ENCODE measurements around the gene MYO3B.

MYO3B gene

GRCh38 chr2:170517538-170517937, 339.6 kb downstream of the MYO3B start:
- Histone ChIP-seq H3K27ac (ENCODE audit: low read length) (no peak overlapping the region), H3K4me1 (ENCODE audit: insufficient read depth, low read length) (no peaks in the 10 kb centered on the region), H3K27me3 (ENCODE audit: insufficient read depth, low read length) (no peaks in the 10 kb centered on the region), H3K9me3 (ENCODE audit: insufficient read depth, low read depth, low read length) (no peaks in the 10 kb centered on the region), H3K9ac (ENCODE audit: low read depth, low read length) (no peak overlapping the region), H3K36me3 (ENCODE audit: insufficient read depth, low read depth, low read length) (no peaks in the 10 kb centered on the region), H3K4me3 (ENCODE audit: low read length) (no peak overlapping the region)

- Histone ChIP-seq H3K9me3 (ENCODE audit: insufficient read depth, low read depth, low read length) (no peaks in the 10 kb centered on the region), H3K27me3 (ENCODE audit: insufficient read depth, low read length) (no peaks in the 10 kb centered on the region), H3K27ac (ENCODE audit: low read length) (no peak overlapping the region), H3K4me3 (ENCODE audit: low read length) (no peak overlapping the region), H3K36me3 (ENCODE audit: insufficient read depth, low read depth, low read length) (no peaks in the 10 kb centered on the region), H3K9ac (ENCODE audit: low read depth, low read length) (no peak overlapping the region), H3K4me1 (ENCODE audit: insufficient read depth, low read length) (no peaks in the 10 kb centered on the region)
Measured at GRCh38 chr2:170518911-170519310, 341.0 kb downstream of the MYO3B start.

GRCh38 chr2:170521299-170521698, 343.4 kb downstream of the MYO3B start:
- H3K9ac ChIP-seq (ENCODE audit: low read depth, low read length) = no peak overlapping the region
- H3K9me3 ChIP-seq (ENCODE audit: insufficient read depth, low read depth, low read length) = no peaks in the 10 kb centered on the region
- H3K4me1 ChIP-seq (ENCODE audit: insufficient read depth, low read length) = 0 out of 2 replicates have a peak, but pooled peaks cover 4% of the 10 kb centered on the region
- no peak overlapping the region for H3K27ac ChIP-seq (ENCODE audit: low read length)
- H3K36me3 ChIP-seq (ENCODE audit: insufficient read depth, low read depth, low read length) = no peaks in the 10 kb centered on the region
- H3K27me3 ChIP-seq (ENCODE audit: insufficient read depth, low read length) = no peaks in the 10 kb centered on the region
- H3K4me3 ChIP-seq (ENCODE audit: low read length) = no peak overlapping the region

- Histone ChIP-seq H3K27ac (ENCODE audit: low read length) (no peak overlapping the region), H3K27me3 (ENCODE audit: insufficient read depth, low read length) (no peaks in the 10 kb centered on the region), H3K4me3 (ENCODE audit: low read length) (no peak overlapping the region), H3K36me3 (ENCODE audit: insufficient read depth, low read depth, low read length) (no peaks in the 10 kb centered on the region), H3K9ac (ENCODE audit: low read depth, low read length) (no peak overlapping the region), H3K9me3 (ENCODE audit: insufficient read depth, low read depth, low read length) (no peaks in the 10 kb centered on the region), H3K4me1 (ENCODE audit: insufficient read depth, low read length) (0 out of 2 replicates have a peak, but pooled peaks cover 4% of the 10 kb centered on the region)
Measured at GRCh38 chr2:170523506-170523905, 345.6 kb downstream of the MYO3B start.

GRCh38 chr2:170524828-170525565, 347.1 kb downstream of the MYO3B start:
- Histone ChIP-seq H3K4me3 (ENCODE audit: low read length) (no peak overlapping the region), H3K9ac (ENCODE audit: low read depth, low read length) (no peak overlapping the region), H3K9me3 (ENCODE audit: insufficient read depth, low read depth, low read length) (no peaks in the 10 kb centered on the region), H3K27ac (ENCODE audit: low read length) (no peak overlapping the region), H3K27me3 (ENCODE audit: insufficient read depth, low read length) (no peaks in the 10 kb centered on the region), H3K4me1 (ENCODE audit: insufficient read depth, low read length) (peaks cover 4% of the 10 kb centered on the region; the same call in 1 of the 2 replicates), H3K36me3 (ENCODE audit: insufficient read depth, low read depth, low read length) (no peaks in the 10 kb centered on the region)

- Histone ChIP-seq H3K27me3 (ENCODE audit: insufficient read depth, low read length) (no peaks in the 10 kb centered on the region), H3K9me3 (ENCODE audit: insufficient read depth, low read depth, low read length) (no peaks in the 10 kb centered on the region), H3K27ac (ENCODE audit: low read length) (no peak overlapping the region), H3K4me1 (ENCODE audit: insufficient read depth, low read length) (peaks cover 4% of the 10 kb centered on the region; the same call in 1 of the 2 replicates), H3K36me3 (ENCODE audit: insufficient read depth, low read depth, low read length) (no peaks in the 10 kb centered on the region), H3K9ac (ENCODE audit: low read depth, low read length) (no peak overlapping the region), H3K4me3 (ENCODE audit: low read length) (no peak overlapping the region)
Measured at GRCh38 chr2:170525566-170525900, 347.6 kb downstream of the MYO3B start.

- Histone ChIP-seq H3K4me1 (ENCODE audit: insufficient read depth, low read length) (peaks cover 4% of the 10 kb centered on the region; the same call in 1 of the 2 replicates), H3K4me3 (ENCODE audit: low read length) (no peak overlapping the region), H3K36me3 (ENCODE audit: insufficient read depth, low read depth, low read length) (no peaks in the 10 kb centered on the region), H3K9ac (ENCODE audit: low read depth, low read length) (no peak overlapping the region), H3K27me3 (ENCODE audit: insufficient read depth, low read length) (no peaks in the 10 kb centered on the region), H3K27ac (ENCODE audit: low read length) (no peak overlapping the region), H3K9me3 (ENCODE audit: insufficient read depth, low read depth, low read length) (no peaks in the 10 kb centered on the region)
Measured at GRCh38 chr2:170530284-170530745, 352.4 kb downstream of the MYO3B start.

- H3K27ac ChIP-seq (ENCODE audit: low read length) = no peak overlapping the region
- H3K9ac ChIP-seq (ENCODE audit: low read depth, low read length) = no peak overlapping the region
- no peaks in the 10 kb centered on the region for H3K9me3 ChIP-seq (ENCODE audit: insufficient read depth, low read depth, low read length)
- no peaks in the 10 kb centered on the region for H3K36me3 ChIP-seq (ENCODE audit: insufficient read depth, low read depth, low read length)
- H3K27me3 ChIP-seq (ENCODE audit: insufficient read depth, low read length) = no peaks in the 10 kb centered on the region
- no peaks in the 10 kb centered on the region; the same call in 1 of the 2 replicates for H3K4me1 ChIP-seq (ENCODE audit: insufficient read depth, low read length)
- H3K4me3 ChIP-seq (ENCODE audit: low read length) = no peak overlapping the region
Measured at GRCh38 chr2:170530803-170531564, 353.0 kb downstream of the MYO3B start.

- Histone ChIP-seq H3K4me1 (ENCODE audit: insufficient read depth, low read length) (no peaks in the 10 kb centered on the region; the same call in 1 of the 2 replicates), H3K9me3 (ENCODE audit: insufficient read depth, low read depth, low read length) (no peaks in the 10 kb centered on the region), H3K4me3 (ENCODE audit: low read length) (no peak overlapping the region), H3K9ac (ENCODE audit: low read depth, low read length) (no peak overlapping the region), H3K27ac (ENCODE audit: low read length) (no peak overlapping the region), H3K36me3 (ENCODE audit: insufficient read depth, low read depth, low read length) (no peaks in the 10 kb centered on the region), H3K27me3 (ENCODE audit: insufficient read depth, low read length) (no peaks in the 10 kb centered on the region)
Measured at GRCh38 chr2:170531876-170532275, 353.9 kb downstream of the MYO3B start.

- Histone ChIP-seq H3K36me3 (ENCODE audit: insufficient read depth, low read depth, low read length) (no peaks in the 10 kb centered on the region), H3K4me1 (ENCODE audit: insufficient read depth, low read length) (no peaks in the 10 kb centered on the region; the same call in 1 of the 2 replicates), H3K27ac (ENCODE audit: low read length) (no peak overlapping the region), H3K9me3 (ENCODE audit: insufficient read depth, low read depth, low read length) (no peaks in the 10 kb centered on the region), H3K27me3 (ENCODE audit: insufficient read depth, low read length) (no peaks in the 10 kb centered on the region), H3K4me3 (ENCODE audit: low read length) (no peak overlapping the region), H3K9ac (ENCODE audit: low read depth, low read length) (no peak overlapping the region)
Measured at GRCh38 chr2:170533156-170533555, 355.2 kb downstream of the MYO3B start.

GRCh38 chr2:170535552-170535951, 357.6 kb downstream of the MYO3B start:
- no peak overlapping the region for H3K27ac ChIP-seq (ENCODE audit: low read length)
- no peak overlapping the region for H3K9ac ChIP-seq (ENCODE audit: low read depth, low read length)

GRCh38 chr2:170544817-170545216, 366.9 kb downstream of the MYO3B start:
- Histone ChIP-seq H3K36me3 (ENCODE audit: insufficient read depth, low read depth, low read length) (no peaks in the 10 kb centered on the region), H3K27ac (ENCODE audit: low read length) (no peak overlapping the region), H3K9ac (ENCODE audit: low read depth, low read length) (no peak overlapping the region), H3K9me3 (ENCODE audit: insufficient read depth, low read depth, low read length) (peaks cover 9% of the 10 kb centered on the region), H3K27me3 (ENCODE audit: insufficient read depth, low read length) (no peaks in the 10 kb centered on the region), H3K4me3 (ENCODE audit: low read length) (no peak overlapping the region), H3K4me1 (ENCODE audit: insufficient read depth, low read length) (no peaks in the 10 kb centered on the region)

More at GRCh38 chr2:170535552-170535951, 357.6 kb downstream of the MYO3B start:
- no peak overlapping the region for H3K4me3 ChIP-seq (ENCODE audit: low read length)
- no peaks in the 10 kb centered on the region for H3K9me3 ChIP-seq (ENCODE audit: insufficient read depth, low read depth, low read length)
- no peaks in the 10 kb centered on the region for H3K36me3 ChIP-seq (ENCODE audit: insufficient read depth, low read depth, low read length)
- no peaks in the 10 kb centered on the region for H3K27me3 ChIP-seq (ENCODE audit: insufficient read depth, low read length)
- no peaks in the 10 kb centered on the region; the same call in 1 of the 2 replicates for H3K4me1 ChIP-seq (ENCODE audit: insufficient read depth, low read length)
